ENCODE measurements around the gene ZNF628.

Gene ZNF628

DNA sequence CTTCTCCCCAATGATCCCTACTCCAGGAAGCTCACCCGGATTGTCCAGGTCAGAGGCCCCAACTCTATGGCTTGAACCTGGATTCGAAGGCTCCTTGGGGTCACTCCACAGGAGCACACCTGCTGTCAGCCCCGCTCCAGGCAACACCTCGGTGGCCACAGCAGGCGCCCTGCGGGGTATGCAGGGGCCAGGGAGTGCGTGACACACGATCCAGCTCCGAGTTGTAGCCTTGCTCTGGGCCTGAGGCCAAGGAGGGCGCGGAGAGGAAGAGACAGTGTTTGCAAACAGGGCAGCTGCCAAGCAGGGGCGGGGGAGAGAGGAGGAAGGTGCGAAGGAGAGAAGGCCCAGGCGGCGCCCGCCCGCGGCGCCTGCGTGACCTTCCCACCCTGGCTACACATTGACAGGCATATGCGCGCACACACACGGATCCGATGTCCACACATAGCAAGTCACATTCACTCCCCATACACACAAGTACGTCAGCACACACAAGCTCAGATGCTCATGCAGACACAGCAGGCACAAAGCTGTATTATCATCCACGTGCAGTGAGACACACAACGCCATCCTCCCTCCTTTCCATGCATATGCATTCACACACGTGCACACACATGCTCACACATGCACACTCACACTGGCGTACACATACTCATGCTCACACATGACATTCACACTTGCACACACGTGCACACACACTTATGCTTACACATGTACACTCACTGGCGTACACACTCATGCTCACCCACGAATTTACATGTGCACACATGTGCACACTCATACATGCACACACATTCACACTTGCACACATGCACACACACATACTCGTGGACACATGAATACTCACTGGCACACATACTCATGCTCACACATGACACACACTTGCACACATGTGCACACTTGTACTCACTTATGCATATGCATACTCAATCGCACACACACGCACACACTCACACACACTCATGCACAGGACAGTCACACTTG is 50.1 kb downstream of the ZNF628 start:
- TF ChIP-seq, protein P1, sequence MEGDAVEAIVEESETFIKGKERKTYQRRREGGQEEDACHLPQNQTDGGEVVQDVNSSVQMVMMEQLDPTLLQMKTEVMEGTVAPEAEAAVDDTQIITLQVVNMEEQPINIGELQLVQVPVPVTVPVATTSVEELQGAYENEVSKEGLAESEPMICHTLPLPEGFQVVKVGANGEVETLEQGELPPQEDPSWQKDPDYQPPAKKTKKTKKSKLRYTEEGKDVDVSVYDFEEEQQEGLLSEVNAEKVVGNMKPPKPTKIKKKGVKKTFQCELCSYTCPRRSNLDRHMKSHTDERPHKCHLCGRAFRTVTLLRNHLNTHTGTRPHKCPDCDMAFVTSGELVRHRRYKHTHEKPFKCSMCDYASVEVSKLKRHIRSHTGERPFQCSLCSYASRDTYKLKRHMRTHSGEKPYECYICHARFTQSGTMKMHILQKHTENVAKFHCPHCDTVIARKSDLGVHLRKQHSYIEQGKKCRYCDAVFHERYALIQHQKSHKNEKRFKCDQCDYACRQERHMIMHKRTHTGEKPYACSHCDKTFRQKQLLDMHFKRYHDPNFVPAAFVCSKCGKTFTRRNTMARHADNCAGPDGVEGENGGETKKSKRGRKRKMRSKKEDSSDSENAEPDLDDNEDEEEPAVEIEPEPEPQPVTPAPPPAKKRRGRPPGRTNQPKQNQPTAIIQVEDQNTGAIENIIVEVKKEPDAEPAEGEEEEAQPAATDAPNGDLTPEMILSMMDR (conservative IDR thresholded peaks at IDR 0.05; ENCODE audit: control insufficient read depth, insufficient read depth, low read depth, low read length) = no peak
- peak; percentile 87 for DNase-seq (ENCODE audit: low read depth)
- no peak overlapping the region for H3K4me3 ChIP-seq (ENCODE audit: control insufficient read depth, low read depth, low read length)

DNA sequence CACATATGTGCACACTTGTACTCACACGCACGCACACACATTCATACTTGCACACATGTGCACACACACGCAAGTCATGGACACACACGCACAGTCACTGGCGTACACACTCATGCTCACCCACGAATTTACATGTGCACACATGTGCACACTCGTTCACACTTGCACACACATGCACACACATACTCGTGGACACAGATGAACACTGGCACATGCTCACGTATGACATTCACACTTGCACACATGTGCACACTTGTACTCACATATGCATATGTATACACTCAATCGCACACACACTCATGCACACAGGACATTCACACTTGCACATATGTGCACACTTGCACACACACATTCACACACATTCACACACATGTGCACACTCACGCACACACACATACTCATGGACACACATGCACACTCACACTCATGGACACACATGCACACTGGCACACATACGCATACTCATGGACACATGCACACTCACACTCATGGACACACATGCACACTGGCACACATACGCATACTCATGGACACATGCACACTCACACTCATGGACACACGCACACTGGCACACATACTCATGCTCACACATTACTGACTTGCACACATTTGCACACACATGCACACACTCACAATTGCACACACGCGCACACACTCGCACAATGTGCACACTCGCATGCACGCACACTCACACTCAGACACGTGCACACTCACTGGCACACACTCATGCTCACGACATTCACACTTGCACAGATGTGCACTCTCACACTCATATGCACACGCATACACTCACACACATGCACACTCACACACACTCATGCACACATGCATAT is 51.0 kb downstream of the ZNF628 start:
- H3K4me3 ChIP-seq (ENCODE audit: control insufficient read depth, low read depth, low read length) = no peak overlapping the region
- DNase-seq (ENCODE audit: low read depth) = no peak
- TF ChIP-seq, protein P1 (conservative IDR thresholded peaks at IDR 0.05; ENCODE audit: control insufficient read depth, insufficient read depth, low read depth, low read length) = no peak

DNA sequence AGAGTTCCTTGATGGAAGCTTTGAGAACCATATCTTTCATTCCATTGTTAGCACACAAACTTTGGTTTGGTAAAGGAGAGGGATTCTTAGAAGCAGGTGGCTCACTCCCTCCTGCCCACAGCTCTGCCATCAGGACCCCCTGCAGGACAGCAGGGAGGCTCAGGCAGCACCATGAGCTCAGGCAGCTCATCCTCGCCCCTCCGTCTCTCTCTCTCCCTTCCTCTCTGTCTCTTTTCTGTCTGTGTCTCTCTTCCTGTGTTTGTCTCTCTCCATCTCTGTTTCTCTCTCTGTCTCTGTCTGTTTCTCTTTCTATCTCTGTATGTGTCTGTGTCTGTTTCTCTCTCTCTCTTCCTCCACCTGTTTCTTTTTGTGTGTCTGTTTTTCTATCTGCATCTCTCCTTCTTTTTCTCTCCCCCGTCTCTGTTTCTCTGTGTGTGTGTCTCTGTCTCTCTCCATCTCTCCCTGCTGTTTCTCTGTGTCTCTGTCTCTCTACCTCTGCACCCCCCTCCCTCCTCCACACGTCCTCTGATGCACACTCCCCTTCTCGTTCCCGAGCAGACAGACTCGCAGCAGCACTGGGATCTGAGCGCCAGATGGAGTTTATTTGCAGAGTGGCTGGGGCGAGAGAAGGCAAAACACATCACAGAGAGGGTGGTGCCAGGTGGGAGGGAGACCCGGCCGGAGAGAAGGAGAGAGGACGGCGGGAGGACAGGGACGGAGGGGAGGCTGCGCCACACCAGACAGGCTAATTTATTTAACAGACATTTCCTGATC is 51.8 kb downstream of the ZNF628 start:
- H3K4me3 ChIP-seq (ENCODE audit: control insufficient read depth, low read depth, low read length) = no peak overlapping the region
- DNase-seq (ENCODE audit: low read depth) = no peak
- TF ChIP-seq, protein P1 (conservative IDR thresholded peaks at IDR 0.05; ENCODE audit: control insufficient read depth, insufficient read depth, low read depth, low read length) = no peak

DNA sequence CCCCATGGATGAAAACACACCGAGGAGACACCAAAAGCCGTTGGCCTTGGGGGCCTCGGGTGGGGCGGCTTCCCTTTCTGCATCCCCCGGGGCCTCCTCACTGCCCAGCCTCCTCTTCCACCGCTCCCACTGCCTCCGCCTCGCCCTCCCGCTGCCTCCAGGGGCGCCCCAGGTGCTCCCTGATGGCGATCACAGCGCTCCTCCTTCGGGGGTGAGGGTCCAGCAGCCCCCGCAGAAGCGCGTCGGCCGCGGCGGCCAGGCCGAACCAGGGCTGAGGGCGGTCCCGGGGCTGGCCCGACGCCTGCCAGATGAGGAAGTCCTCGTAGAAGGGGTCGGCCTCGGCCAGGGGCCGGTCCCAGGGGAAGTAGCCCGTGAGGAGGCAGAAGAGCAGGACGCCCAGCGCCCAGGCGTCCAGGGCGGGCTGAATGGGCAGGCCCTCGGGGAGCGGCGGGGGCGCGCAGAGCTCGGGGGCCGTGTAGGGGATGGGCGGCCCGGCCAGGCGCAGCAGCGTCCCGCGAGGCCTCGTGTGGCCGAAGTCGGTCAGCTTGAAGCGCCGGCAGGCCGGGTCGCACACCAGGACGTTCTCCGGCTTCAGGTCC is 53.3 kb downstream of the ZNF628 start:
- H3K4me3 ChIP-seq (ENCODE audit: control insufficient read depth, low read depth, low read length) = no peak overlapping the region
- no peak for DNase-seq (ENCODE audit: low read depth)
- TF ChIP-seq, protein P1 (conservative IDR thresholded peaks at IDR 0.05; ENCODE audit: control insufficient read depth, insufficient read depth, low read depth, low read length) = no peak

DNA sequence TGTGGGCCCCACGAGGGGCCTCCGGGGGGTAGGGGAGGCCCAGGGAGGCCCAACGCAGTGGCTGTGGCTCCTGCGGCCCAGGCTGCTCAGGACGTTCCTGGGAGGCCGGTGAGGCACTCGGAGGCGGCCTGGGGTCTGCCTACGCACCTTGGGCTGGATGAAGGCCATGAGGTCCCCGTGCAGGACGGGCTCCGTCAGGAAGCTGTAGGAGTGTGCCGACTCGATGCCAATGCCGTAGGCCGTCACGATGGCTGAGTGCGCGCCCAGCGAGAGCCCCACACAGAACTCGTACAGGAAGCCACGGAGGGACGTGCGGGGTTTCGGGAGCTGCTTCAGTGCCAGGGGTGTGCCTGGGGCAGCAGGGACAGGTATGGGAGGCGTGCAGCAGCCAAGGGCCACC is 54.6 kb downstream of the ZNF628 start:
- no peak overlapping the region for H3K4me3 ChIP-seq (ENCODE audit: control insufficient read depth, low read depth, low read length)

More for the DNA sequence above, 54.6 kb downstream of the ZNF628 start:
- no peak for DNase-seq (ENCODE audit: low read depth)
- TF ChIP-seq, protein P1 (conservative IDR thresholded peaks at IDR 0.05; ENCODE audit: control insufficient read depth, insufficient read depth, low read depth, low read length) = no peak
